ENCODE measurements around the gene VAC14. TPM values are rescaled to one million over a fixed set of nuclear protein-coding genes. Genes with fewer than 3 reads are reported as not detected.

Gene VAC14
- polyA plus RNA-seq, 2 of the 4 experiments (the other 2 are of a cell fraction): 25.3 to 27.0 TPM

DNA sequence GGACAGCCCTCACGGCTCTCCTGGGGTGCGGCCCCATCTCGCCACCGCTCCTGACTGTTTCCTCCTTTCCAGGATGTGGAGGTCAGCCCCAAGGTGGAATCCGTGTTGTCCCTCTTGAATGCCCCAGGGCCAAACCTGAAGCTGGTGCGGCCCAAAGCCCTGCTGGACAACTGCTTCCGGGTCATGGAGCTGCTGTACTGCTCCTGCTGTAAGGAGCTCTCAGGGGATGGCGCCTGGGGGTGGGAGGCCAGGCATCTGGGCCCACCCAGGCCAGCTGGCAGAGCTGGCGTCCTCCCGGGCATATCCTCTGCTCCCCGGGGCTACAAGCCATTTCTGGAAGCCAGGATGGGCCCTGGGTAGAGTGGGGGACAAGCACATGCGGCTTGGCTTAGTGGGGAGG lies 141.4 kb downstream of the VAC14 start (continued):
- TF ChIP-seq HEYL (CRISPR knock-in tag; IDR thresholded peaks at IDR 0.05): no peak
- no peak for TF ChIP-seq EHF (CRISPR knock-in tag; IDR thresholded peaks at IDR 0.05)
- TF ChIP-seq SMC3 (IDR thresholded peaks at IDR 0.05): no peak
- no peak for TF ChIP-seq EHMT2 (IDR thresholded peaks at IDR 0.05; ENCODE audit: low read depth)
- TF ChIP-seq ZFP36 (IDR thresholded peaks at IDR 0.05; ENCODE audit: borderline replicate concordance, partially characterized antibody): no peak
- TF ChIP-seq ZNF302 (CRISPR knock-in tag; IDR thresholded peaks at IDR 0.05): no peak

DNA sequence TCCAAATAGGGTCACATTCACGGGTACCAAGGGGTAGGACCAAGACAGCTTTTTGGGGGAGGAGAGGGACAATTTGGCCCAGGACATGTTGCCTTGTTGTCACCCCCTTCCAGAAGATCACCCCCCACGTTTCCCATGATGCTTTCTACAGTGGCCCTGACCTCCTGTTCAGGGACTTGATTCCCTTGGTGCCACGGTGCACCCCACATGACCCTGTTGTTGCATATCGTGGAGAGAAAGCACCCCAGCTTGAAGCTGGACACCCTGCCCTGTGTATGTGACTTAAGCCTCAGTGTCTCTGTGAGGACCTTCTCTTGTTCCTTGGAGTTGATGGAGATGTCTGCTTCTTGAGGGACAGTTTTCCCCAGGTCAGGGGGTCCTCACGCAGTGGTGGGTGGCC lies 142.0 kb downstream of the VAC14 start:
- DNase-seq (ENCODE audit: low read depth in 1 of 2, low spot score in 1 of 2) (no peak), ATAC-seq (no peak), FAIRE-seq (no peak)
- no peaks in the 10 kb centered on the region for H3K4me1 ChIP-seq
- H3K4me2 ChIP-seq: no peak overlapping the region
- TF ChIP-seq HEYL (CRISPR knock-in tag; IDR thresholded peaks at IDR 0.05) (no peak), MAFK (IDR thresholded peaks at IDR 0.05; ENCODE audit: partially characterized antibody) (no peak), KDM1A (IDR thresholded peaks at IDR 0.05; ENCODE audit: low read depth) (no peak), ZSCAN20 (CRISPR knock-in tag; IDR thresholded peaks at IDR 0.05) (no peak), ZFP36 (IDR thresholded peaks at IDR 0.05; ENCODE audit: borderline replicate concordance, partially characterized antibody) (no peak), NR3C1 (IDR thresholded peaks at IDR 0.05) (no peak), ZC3H11A (IDR thresholded peaks at IDR 0.05) (no peak), NFE2L2 (conservative IDR thresholded peaks at IDR 0.05; ENCODE audit: low read length) (no peak), FOSL2 (IDR thresholded peaks at IDR 0.05) (no peak), FOSL2 (CRISPR knock-in tag; IDR thresholded peaks at IDR 0.05) (no peak), CEBPB (IDR thresholded peaks at IDR 0.05) (no peak), POLR2AphosphoS2 (conservative IDR thresholded peaks at IDR 0.05; ENCODE audit: low read length) (no peak)
- TF ChIP-seq, protein P1, sequence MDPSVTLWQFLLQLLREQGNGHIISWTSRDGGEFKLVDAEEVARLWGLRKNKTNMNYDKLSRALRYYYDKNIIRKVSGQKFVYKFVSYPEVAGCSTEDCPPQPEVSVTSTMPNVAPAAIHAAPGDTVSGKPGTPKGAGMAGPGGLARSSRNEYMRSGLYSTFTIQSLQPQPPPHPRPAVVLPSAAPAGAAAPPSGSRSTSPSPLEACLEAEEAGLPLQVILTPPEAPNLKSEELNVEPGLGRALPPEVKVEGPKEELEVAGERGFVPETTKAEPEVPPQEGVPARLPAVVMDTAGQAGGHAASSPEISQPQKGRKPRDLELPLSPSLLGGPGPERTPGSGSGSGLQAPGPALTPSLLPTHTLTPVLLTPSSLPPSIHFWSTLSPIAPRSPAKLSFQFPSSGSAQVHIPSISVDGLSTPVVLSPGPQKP (IDR thresholded peaks at IDR 0.05; ENCODE audit: low read depth, low read length): no peak
- ChIA-PET POLR2A (no interaction called here), CTCF (interaction anchor here (1.0 to 2.1 kb wide), 3 partner anchors 21 to 153 kb away, joined by 3 to 14 read pairs (median 4); no protein-coding TSS in a partner anchor)
- no peaks in the 10 kb centered on the region for H3K9me3 ChIP-seq
- no peak overlapping the region for H3K27ac ChIP-seq
- 69% methylated on average over 5 of the region's 5 CpGs for WGBS (ENCODE audit: missing lambda C conversion rate)
- no peak overlapping the region for H3K4me3 ChIP-seq

DNA sequence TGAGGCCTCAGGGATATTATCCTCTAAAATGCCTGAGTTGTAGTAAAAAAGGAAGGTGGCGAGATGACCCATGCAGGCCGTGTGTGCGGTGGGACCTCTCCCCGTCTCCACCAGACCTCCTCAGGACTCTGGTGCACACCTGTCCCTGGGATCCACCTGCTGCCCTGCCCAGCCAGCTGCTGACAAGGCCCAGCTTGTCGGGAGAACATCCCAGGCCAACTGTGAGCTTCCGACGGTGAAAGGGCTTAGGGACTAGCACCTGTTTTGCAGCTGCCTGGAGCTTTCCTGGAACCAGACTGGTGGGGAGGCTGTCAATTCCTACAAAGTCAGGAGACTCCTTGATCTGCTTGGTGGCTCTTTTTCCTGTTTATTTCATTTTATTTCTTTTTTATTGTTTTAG lies 143.0 kb downstream of the VAC14 start:
- no peak for DNase-seq (ENCODE audit: low read depth in 1 of 2, low spot score in 1 of 2)
- CTCF ChIA-PET: no interaction called here
- no peak overlapping the region for H3K4me2 ChIP-seq
- H3K27ac ChIP-seq: no peak overlapping the region
- H3K4me3 ChIP-seq: no peak overlapping the region
- H3K9me3 ChIP-seq: no peaks in the 10 kb centered on the region
- TF ChIP-seq TFCP2L1 (CRISPR knock-in tag; IDR thresholded peaks at IDR 0.05): no peak
- no peak for TF ChIP-seq EHF (CRISPR knock-in tag; IDR thresholded peaks at IDR 0.05)
- TF ChIP-seq, protein P2, sequence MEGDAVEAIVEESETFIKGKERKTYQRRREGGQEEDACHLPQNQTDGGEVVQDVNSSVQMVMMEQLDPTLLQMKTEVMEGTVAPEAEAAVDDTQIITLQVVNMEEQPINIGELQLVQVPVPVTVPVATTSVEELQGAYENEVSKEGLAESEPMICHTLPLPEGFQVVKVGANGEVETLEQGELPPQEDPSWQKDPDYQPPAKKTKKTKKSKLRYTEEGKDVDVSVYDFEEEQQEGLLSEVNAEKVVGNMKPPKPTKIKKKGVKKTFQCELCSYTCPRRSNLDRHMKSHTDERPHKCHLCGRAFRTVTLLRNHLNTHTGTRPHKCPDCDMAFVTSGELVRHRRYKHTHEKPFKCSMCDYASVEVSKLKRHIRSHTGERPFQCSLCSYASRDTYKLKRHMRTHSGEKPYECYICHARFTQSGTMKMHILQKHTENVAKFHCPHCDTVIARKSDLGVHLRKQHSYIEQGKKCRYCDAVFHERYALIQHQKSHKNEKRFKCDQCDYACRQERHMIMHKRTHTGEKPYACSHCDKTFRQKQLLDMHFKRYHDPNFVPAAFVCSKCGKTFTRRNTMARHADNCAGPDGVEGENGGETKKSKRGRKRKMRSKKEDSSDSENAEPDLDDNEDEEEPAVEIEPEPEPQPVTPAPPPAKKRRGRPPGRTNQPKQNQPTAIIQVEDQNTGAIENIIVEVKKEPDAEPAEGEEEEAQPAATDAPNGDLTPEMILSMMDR (IDR thresholded peaks at IDR 0.05): no peak
- no peak for TF ChIP-seq JUNB (IDR thresholded peaks at IDR 0.05)
- TF ChIP-seq PHF8 (IDR thresholded peaks at IDR 0.05; ENCODE audit: borderline replicate concordance, low read depth): no peak
- no peaks in the 10 kb centered on the region; the same call in 2 of the 3 replicates for H3K4me1 ChIP-seq
- ATAC-seq: no peak
- POLR2A ChIA-PET: no interaction called here
- no peak for FAIRE-seq
- 76% methylated on average over 7 of the region's 7 CpGs for WGBS (ENCODE audit: missing lambda C conversion rate)

DNA sequence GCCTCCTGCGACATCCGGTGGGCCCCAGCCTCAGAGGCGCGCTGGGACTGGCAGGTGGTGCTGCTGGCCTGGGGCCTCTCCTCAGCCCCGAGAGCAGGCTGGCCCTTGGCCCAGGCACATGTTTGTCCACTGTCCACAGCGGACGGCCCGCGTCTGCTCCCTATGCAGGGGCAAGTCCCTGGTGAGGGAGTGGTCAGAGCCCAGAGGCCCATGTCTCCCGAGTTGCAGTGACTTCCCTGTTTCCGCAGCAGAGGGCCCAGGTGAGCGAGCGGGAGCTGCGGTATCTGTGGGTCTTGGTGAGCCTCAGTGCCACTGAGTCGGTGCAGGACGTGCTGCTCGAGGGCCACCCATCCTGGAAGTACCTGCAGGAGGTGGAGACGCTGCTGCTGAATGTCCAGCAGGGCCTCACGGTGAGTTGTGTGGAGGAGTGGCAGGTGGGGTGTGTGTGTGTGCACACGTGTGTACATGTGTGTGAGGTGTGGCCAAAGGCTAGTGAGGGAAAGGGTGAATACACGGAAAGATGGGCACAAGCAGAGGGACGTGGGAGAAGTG lies 144.2 kb downstream of the VAC14 start:
- Histone ChIP-seq H3K4me3 (no peak overlapping the region), H3K4me1 (no peaks in the 10 kb centered on the region; the same call in 2 of the 3 replicates), H3K9me3 (no peaks in the 10 kb centered on the region), H3K27ac (no peak overlapping the region), H3K4me2 (no peak overlapping the region)
- ChIA-PET CTCF (no interaction called here), POLR2A (no interaction called here)
- FAIRE-seq: no peak
- no peak for DNase-seq (ENCODE audit: low read depth in 1 of 2, low spot score in 1 of 2)
- TF ChIP-seq KDM1A (IDR thresholded peaks at IDR 0.05; ENCODE audit: low read depth) (no peak), SMC3 (IDR thresholded peaks at IDR 0.05) (no peak), POLR2A (IDR thresholded peaks at IDR 0.05; ENCODE audit: low read length) (no peak), BHLHE40 (IDR thresholded peaks at IDR 0.05; ENCODE audit: low read depth, low read length) (no peak)
- TF ChIP-seq, protein P3, sequence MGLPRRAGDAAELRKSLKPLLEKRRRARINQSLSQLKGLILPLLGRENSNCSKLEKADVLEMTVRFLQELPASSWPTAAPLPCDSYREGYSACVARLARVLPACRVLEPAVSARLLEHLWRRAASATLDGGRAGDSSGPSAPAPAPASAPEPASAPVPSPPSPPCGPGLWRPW (IDR thresholded peaks at IDR 0.05): no peak
- TF ChIP-seq, protein P4, sequence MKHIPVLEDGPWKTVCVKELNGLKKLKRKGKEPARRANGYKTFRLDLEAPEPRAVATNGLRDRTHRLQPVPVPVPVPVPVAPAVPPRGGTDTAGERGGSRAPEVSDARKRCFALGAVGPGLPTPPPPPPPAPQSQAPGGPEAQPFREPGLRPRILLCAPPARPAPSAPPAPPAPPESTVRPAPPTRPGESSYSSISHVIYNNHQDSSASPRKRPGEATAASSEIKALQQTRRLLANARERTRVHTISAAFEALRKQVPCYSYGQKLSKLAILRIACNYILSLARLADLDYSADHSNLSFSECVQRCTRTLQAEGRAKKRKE (CRISPR knock-in tag; IDR thresholded peaks at IDR 0.05; ENCODE audit: low read depth): no peak
- WGBS (ENCODE audit: missing lambda C conversion rate): 83% methylated on average over 17 of the region's 22 CpGs
- no peak for ATAC-seq

Measured in A549 (cell line).